Astrocyte of the cerebellum (primary cell): Measurements from ENCODE around the gene B3GAT1.

ENCODE experiments used
- DNase-seq: peaks from one replicate; pipeline ENCODE4 v3.0.0-alpha.2; 2011; ENCODE audit warnings: low read depth
- H3K4me3 ChIP-seq: 2 replicates; pipeline ENCODE4 v1.5.1; 2011; ENCODE audit warnings: mild to moderate bottlenecking, low read depth, low read length, moderate library complexity
- in situ Hi-C: cut with HindIII; loops from 2 replicates; pipeline ENCODE4 v1.10.0; 2017; ENCODE audit warnings: low sequenced_read_pairs
- TF ChIP-seq, protein P1 (sequence below): IDR thresholded peaks from 2 replicates; pipeline ENCODE4 v1.5.1; 2012; ENCODE audit warnings: low read length, low read depth, moderate library complexity, mild to moderate bottlenecking; ENCODE audit errors: missing control alignments

B3GAT1 gene

DNA sequence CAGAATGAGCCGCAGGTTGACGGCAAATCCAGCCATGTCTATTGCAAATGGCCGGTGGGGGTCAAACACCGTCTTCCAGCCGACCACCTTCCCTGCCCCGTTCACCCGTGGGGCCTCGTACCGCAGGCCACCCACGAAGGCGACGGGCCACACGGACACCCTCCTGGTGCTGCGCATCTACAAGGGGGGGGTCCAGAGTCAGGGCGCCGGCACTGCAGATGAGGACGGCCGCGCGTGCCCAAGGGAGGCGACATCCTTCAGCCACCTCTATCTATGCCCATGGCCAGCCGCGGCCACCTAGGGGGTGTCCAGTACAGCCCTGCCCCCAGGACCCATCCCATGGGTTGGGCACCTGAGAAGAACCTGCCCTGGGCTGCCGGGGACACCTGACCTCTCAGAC is 29.2 kb downstream of the B3GAT1 start:
- TF ChIP-seq, protein P1, sequence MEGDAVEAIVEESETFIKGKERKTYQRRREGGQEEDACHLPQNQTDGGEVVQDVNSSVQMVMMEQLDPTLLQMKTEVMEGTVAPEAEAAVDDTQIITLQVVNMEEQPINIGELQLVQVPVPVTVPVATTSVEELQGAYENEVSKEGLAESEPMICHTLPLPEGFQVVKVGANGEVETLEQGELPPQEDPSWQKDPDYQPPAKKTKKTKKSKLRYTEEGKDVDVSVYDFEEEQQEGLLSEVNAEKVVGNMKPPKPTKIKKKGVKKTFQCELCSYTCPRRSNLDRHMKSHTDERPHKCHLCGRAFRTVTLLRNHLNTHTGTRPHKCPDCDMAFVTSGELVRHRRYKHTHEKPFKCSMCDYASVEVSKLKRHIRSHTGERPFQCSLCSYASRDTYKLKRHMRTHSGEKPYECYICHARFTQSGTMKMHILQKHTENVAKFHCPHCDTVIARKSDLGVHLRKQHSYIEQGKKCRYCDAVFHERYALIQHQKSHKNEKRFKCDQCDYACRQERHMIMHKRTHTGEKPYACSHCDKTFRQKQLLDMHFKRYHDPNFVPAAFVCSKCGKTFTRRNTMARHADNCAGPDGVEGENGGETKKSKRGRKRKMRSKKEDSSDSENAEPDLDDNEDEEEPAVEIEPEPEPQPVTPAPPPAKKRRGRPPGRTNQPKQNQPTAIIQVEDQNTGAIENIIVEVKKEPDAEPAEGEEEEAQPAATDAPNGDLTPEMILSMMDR = no peak
- no peak for DNase-seq
- no peak overlapping the region for H3K4me3 ChIP-seq
- in situ Hi-C loops = no loop called here

DNA sequence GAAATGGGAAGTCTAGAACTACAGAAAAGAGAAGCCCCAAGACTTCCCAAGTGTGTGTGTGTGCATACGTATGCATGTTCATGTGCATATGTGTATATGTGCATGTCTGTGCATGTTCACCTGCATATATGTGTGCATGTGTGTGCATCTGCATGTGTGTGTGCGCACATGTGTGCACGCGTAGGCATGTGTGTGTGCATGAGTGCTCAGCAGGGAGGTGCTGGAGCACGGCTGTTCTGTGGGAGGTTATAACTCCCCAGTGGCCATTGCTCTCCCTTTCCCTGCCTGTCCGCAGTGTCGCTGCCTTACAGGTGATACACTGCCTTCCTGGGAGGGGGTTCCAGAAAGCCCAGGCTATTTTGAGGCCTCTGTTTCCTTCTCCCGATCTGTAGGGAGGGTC is 29.8 kb downstream of the B3GAT1 start:
- TF ChIP-seq, protein P1 = no peak
- no peak for DNase-seq
- no peak overlapping the region for H3K4me3 ChIP-seq
- in situ Hi-C loops = no loop called here

DNA sequence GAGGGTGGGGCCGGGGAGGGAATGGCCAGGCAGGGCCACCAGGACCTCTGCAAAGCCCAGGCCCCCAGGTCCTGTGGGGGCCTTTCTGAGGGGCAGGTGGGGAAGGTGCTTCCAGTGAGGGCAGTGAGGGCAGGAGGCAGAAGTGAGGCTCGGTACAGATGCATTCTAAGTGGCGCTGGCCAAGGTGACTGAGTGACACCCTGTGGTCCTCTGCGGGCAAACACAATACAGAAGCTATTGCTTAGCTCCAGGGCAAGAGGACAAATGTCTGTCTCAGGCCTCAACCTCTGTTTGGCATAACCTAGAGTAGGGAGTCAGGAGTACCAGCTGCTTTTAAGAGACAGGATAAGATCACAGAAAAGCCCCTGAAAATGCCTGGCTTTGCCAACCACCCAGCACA is 31.3 kb downstream of the B3GAT1 start:
- DNase-seq = no peak
- TF ChIP-seq, protein P1 = no peak
- in situ Hi-C loops = no loop called here
- H3K4me3 ChIP-seq = no peak overlapping the region

DNA sequence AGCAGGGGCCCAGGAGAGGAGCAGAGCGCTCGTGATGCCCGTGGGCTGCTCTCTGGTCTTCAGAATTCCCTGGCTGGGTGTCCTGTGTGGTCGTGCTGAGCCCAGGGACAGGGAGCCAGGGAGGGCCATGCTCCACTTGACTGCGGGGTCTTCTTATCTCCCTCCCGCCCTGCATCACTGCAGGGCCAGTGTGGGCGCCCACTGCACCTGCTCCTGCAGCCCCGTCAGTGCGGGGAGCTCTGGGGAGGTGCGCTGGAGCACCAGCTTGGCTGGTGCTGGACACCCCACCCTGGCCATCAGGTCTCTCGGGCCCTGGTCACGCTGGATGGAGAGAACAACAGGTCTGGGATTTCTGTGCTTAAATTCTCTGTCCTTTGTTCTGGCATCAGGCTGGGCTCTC is 31.8 kb downstream of the B3GAT1 start:
- no peak overlapping the region for H3K4me3 ChIP-seq
- in situ Hi-C loops = no loop called here
- DNase-seq = no peak
- TF ChIP-seq, protein P1 = no peak

DNA sequence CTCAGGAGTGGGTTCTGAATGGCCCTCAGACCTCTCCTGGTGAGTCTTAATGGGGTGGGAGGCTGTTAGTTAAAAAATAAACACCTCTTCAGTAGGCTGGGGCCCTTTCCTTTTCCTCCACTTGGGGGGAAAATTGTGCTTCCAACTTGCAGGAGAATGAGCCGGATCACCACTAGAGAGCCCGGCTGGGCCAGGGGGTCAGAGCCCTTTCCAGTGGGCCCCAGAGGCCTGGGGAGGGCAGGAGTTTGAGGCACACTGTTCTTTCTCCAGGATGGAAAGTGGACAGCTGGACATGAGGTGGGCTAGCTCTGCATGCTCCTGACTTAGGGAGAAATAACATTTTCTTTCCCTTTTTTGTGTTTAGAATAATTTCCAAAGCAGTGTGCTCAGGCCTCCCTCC is 32.8 kb downstream of the B3GAT1 start:
- TF ChIP-seq, protein P1 = no peak
- no peak overlapping the region for H3K4me3 ChIP-seq
- in situ Hi-C loops = no loop called here
- no peak for DNase-seq

DNA sequence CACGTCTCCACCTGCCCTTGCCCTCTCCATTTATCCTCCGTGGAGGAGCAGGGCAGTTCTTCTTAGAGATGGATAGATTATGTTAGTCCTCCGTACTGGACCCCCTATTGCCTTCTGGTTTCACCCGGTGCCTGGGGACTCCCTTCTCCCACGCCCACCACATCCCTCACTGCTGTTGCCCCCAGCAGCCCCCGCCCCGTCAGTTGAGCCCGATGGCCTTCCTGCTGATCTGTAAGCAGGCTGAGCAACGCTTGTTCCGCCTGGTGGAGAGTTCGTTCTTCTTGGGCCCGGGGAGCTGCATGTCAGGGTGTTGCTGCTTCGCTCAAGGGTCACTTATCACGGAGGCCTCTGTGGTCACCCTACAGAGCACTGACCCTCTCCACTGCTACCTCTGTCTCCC is 34.2 kb downstream of the B3GAT1 start:
- TF ChIP-seq, protein P1 = no peak
- in situ Hi-C loops = no loop called here
- DNase-seq = no peak
- H3K4me3 ChIP-seq = no peak overlapping the region
